ENCODE measurements around the gene TM4SF4. TPM values are rescaled to one million over a fixed set of nuclear protein-coding genes. Genes with fewer than 3 reads are reported as not detected.
A peak's percentile ranks its signal among the peaks of the same experiment; 100 is the strongest.

The TM4SF4 gene
- polyA plus RNA-seq, 1 donor (not counting 4 experiments of a cell fraction or from before 2014, with no cell fraction given): not detected

- TF ChIP-seq, protein P1, sequence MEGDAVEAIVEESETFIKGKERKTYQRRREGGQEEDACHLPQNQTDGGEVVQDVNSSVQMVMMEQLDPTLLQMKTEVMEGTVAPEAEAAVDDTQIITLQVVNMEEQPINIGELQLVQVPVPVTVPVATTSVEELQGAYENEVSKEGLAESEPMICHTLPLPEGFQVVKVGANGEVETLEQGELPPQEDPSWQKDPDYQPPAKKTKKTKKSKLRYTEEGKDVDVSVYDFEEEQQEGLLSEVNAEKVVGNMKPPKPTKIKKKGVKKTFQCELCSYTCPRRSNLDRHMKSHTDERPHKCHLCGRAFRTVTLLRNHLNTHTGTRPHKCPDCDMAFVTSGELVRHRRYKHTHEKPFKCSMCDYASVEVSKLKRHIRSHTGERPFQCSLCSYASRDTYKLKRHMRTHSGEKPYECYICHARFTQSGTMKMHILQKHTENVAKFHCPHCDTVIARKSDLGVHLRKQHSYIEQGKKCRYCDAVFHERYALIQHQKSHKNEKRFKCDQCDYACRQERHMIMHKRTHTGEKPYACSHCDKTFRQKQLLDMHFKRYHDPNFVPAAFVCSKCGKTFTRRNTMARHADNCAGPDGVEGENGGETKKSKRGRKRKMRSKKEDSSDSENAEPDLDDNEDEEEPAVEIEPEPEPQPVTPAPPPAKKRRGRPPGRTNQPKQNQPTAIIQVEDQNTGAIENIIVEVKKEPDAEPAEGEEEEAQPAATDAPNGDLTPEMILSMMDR (optimal IDR thresholded peaks at IDR 0.05 in 1 of 3, IDR thresholded peaks at IDR 0.05 in 1 of 3, conservative IDR thresholded peaks at IDR 0.05 in 1 of 3; ENCODE audit: extremely low read depth in 1 of 3, insufficient read depth in 2 of 3, low read length in 3 of 3): no peak
- no peak for TF ChIP-seq EZH2 (IDR thresholded peaks at IDR 0.05; ENCODE audit: low read length)
- H3K4me1 ChIP-seq (ENCODE audit: control insufficient read depth, extremely low read depth, insufficient read depth, low read length): peaks cover 2% of the 10 kb centered on the region
- H4K20me1 ChIP-seq (ENCODE audit: control insufficient read depth, extremely low read depth, insufficient read depth, low read length): no peaks in the 10 kb centered on the region
- H3K4me2 ChIP-seq (ENCODE audit: control insufficient read depth, extremely low read depth, insufficient read depth, low read depth, low read length): no peak overlapping the region
- dilution Hi-C loops (cut with MboI; ENCODE audit: extremely low pct_ligation_motif_present, low sequenced_read_pairs): no loop called here
- H3K36me3 ChIP-seq (ENCODE audit: control insufficient read depth in 2 of 2, extremely low read depth in 1 of 2, insufficient read depth in 2 of 2, low read length in 2 of 2): peaks cover 11 to 15% of the 10 kb centered on the region in 2 experiments
- no peak overlapping the region for H3K4me3 ChIP-seq (ENCODE audit: control insufficient read depth in 2 of 3, extremely low read depth in 1 of 3, insufficient read depth in 2 of 3, low read depth in 1 of 3, low read length in 3 of 3)
- H3K9me3 ChIP-seq (ENCODE audit: control insufficient read depth, low read depth, low read length): no peaks in the 10 kb centered on the region
- no peak overlapping the region for H3K27ac ChIP-seq (ENCODE audit: control insufficient read depth, insufficient read depth, low read length)
- H3K79me2 ChIP-seq (ENCODE audit: control insufficient read depth, insufficient read depth, low read length): peaks cover 9% of the 10 kb centered on the region
- no peaks in the 10 kb centered on the region for H3K9me1 ChIP-seq (ENCODE audit: control insufficient read depth, extremely low read depth, insufficient read depth, low read length)
- no peak overlapping the region for H3K9ac ChIP-seq (ENCODE audit: control insufficient read depth, extremely low read depth, insufficient read depth, low read length)
- H3K27me3 ChIP-seq (ENCODE audit: control insufficient read depth, extremely low read depth, insufficient read depth, low read length): no peaks in the 10 kb centered on the region
- no peak for DNase-seq (ENCODE audit: low read depth, low spot score)
- no peak overlapping the region for H2AFZ ChIP-seq (ENCODE audit: control insufficient read depth, low read length)
- FAIRE-seq: peak; percentile 26
Measured at GRCh38 chr3:149523512-149524299, 49.2 kb downstream of the TM4SF4 start.

GRCh38 chr3:149527531-149528339, 53.2 kb downstream of the TM4SF4 start:
- no peak for TF ChIP-seq EZH2 (IDR thresholded peaks at IDR 0.05; ENCODE audit: low read length)
- TF ChIP-seq, protein P1 (optimal IDR thresholded peaks at IDR 0.05 in 1 of 3, IDR thresholded peaks at IDR 0.05 in 1 of 3, conservative IDR thresholded peaks at IDR 0.05 in 1 of 3; ENCODE audit: extremely low read depth in 1 of 3, insufficient read depth in 2 of 3, low read length in 3 of 3): peak in 1 of 3 experiments; percentile 9
- dilution Hi-C loops (cut with MboI; ENCODE audit: extremely low pct_ligation_motif_present, low sequenced_read_pairs): no loop called here
- no peak for FAIRE-seq
- peaks cover 14% of the 10 kb centered on the region for H3K4me1 ChIP-seq (ENCODE audit: control insufficient read depth, extremely low read depth, insufficient read depth, low read length)
- H2AFZ ChIP-seq (ENCODE audit: control insufficient read depth, low read length): no peak overlapping the region
- no peak overlapping the region for H3K4me3 ChIP-seq (ENCODE audit: control insufficient read depth in 2 of 3, extremely low read depth in 1 of 3, insufficient read depth in 2 of 3, low read depth in 1 of 3, low read length in 3 of 3)
- no peaks in the 10 kb centered on the region for H3K9me1 ChIP-seq (ENCODE audit: control insufficient read depth, extremely low read depth, insufficient read depth, low read length)
- H3K27me3 ChIP-seq (ENCODE audit: control insufficient read depth, extremely low read depth, insufficient read depth, low read length): no peaks in the 10 kb centered on the region
- peaks cover 6 to 15% of the 10 kb centered on the region in 2 experiments for H3K36me3 ChIP-seq (ENCODE audit: control insufficient read depth in 2 of 2, extremely low read depth in 1 of 2, insufficient read depth in 2 of 2, low read length in 2 of 2)
- no peak overlapping the region for H3K27ac ChIP-seq (ENCODE audit: control insufficient read depth, insufficient read depth, low read length)
- H3K4me2 ChIP-seq (ENCODE audit: control insufficient read depth, extremely low read depth, insufficient read depth, low read depth, low read length): no peak overlapping the region
- peaks cover 20% of the 10 kb centered on the region for H3K79me2 ChIP-seq (ENCODE audit: control insufficient read depth, insufficient read depth, low read length)
- DNase-seq (ENCODE audit: low read depth, low spot score): no peak
- H3K9ac ChIP-seq (ENCODE audit: control insufficient read depth, extremely low read depth, insufficient read depth, low read length): no peak overlapping the region
- no peaks in the 10 kb centered on the region for H3K9me3 ChIP-seq (ENCODE audit: control insufficient read depth, low read depth, low read length)
- H4K20me1 ChIP-seq (ENCODE audit: control insufficient read depth, extremely low read depth, insufficient read depth, low read length): no peaks in the 10 kb centered on the region

Data from keratinocyte (primary cell).